ENCODE data around the gene SLC5A9. TPM values are rescaled to one million over a fixed set of nuclear protein-coding genes. Genes with fewer than 3 reads are reported as not detected.

SLC5A9 gene
- total RNA-seq, 1 donor from 2014 or later = 7.2 TPM

DNA sequence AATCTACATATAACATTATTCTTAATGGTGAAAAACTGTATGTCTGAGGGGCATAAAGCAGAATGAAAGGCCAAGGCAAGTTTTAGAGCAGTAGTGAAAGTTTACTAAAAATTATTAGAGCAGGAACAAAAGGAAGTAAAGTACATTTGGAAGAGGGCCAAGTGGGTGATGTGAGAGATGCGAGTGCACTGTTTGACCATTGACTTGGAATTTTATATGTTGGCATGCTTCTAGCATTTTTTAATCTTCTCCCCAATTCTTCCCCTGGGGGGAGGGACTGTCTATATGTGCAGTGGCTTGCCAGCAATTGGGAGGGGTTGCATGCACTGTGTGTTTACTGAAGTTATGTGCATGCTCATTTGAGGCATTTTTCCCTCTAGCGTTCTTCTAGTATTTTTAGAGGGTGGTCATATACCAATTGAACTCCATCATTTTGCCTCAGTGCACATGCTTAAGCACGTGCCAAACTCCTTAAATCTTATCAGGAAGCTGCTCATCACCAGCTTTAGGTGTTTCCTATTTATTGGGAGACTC is 36.1 kb upstream of the SLC5A9 start:
- peaks cover 16% of the 10 kb centered on the region for H3K36me3 Mint-ChIP-seq (ENCODE audit: insufficient read depth)

DNA sequence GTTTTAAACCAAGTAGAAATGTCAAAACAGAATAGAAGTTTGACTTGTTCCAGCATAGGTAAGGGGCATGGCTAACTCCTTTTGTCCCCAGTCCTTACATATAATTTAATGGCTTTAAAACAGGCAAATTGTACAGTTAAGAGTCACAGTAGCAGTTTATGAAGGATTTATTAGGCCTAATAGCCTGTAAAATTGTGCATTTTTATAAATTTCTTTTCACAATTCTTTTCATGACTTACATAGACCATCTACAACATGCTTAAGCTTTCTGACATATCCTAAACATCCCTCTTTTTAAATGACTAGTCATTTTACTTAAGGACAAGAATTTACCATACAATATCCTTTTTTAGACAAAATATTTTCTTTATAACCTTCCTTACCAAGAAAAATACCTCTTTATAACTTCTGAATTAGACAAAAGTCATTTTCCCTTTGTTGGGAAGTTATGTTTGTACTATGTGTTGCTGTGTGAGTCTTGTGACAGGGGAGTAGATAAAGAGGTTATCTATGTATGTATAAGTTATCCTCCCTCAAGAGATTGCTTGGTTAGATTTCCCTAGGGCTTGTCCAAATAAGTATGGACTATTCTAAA is 34.5 kb upstream of the SLC5A9 start:
- no peak overlapping the region for H3K27ac Mint-ChIP-seq
- TF ChIP-seq, protein P1, sequence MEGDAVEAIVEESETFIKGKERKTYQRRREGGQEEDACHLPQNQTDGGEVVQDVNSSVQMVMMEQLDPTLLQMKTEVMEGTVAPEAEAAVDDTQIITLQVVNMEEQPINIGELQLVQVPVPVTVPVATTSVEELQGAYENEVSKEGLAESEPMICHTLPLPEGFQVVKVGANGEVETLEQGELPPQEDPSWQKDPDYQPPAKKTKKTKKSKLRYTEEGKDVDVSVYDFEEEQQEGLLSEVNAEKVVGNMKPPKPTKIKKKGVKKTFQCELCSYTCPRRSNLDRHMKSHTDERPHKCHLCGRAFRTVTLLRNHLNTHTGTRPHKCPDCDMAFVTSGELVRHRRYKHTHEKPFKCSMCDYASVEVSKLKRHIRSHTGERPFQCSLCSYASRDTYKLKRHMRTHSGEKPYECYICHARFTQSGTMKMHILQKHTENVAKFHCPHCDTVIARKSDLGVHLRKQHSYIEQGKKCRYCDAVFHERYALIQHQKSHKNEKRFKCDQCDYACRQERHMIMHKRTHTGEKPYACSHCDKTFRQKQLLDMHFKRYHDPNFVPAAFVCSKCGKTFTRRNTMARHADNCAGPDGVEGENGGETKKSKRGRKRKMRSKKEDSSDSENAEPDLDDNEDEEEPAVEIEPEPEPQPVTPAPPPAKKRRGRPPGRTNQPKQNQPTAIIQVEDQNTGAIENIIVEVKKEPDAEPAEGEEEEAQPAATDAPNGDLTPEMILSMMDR (IDR thresholded peaks at IDR 0.05; ENCODE audit: unreplicated experiment) = no peak
- H3K36me3 Mint-ChIP-seq (ENCODE audit: insufficient read depth) = peaks cover 16% of the 10 kb centered on the region
- H3K9me3 Mint-ChIP-seq (ENCODE audit: low read depth) = peaks cover 56% of the 10 kb centered on the region
- H3K4me1 Mint-ChIP-seq (ENCODE audit: low read depth) = no peaks in the 10 kb centered on the region
- H3K27me3 Mint-ChIP-seq = no peaks in the 10 kb centered on the region
- no peak for DNase-seq (ENCODE audit: low spot score, unreplicated experiment)
- no peak overlapping the region for H3K4me3 Mint-ChIP-seq (ENCODE audit: low read depth)

More for the DNA sequence above, 36.1 kb upstream of the SLC5A9 start:
- no peak overlapping the region for H3K4me3 Mint-ChIP-seq (ENCODE audit: low read depth)
- H3K27ac Mint-ChIP-seq = no peak overlapping the region
- peaks cover 56% of the 10 kb centered on the region for H3K9me3 Mint-ChIP-seq (ENCODE audit: low read depth)
- no peak for DNase-seq (ENCODE audit: low spot score, unreplicated experiment)
- H3K4me1 Mint-ChIP-seq (ENCODE audit: low read depth) = no peaks in the 10 kb centered on the region
- TF ChIP-seq, protein P1 (IDR thresholded peaks at IDR 0.05; ENCODE audit: unreplicated experiment) = no peak
- H3K27me3 Mint-ChIP-seq = no peaks in the 10 kb centered on the region

DNA sequence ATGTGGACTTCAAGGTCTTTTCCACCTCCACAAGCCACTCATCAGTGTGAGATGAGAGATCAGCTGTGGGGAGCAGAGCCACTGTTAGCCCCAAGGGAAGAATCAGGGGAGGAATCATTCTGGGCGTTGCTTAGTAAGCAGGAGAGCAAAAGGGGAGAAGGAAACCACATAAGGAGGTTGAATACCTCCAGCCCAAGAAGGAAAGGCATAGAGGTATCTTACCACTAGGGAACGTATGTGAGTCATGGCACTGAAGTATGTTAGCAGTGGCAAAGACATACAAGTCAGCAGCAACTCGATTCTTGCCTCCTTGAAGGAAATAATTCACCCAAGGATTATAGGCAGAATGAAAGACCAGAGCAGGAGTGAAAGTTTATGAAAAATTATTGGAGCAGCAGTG is 31.6 kb upstream of the SLC5A9 start:
- Mint-ChIP-seq H3K4me1 (ENCODE audit: low read depth) (no peaks in the 10 kb centered on the region), H3K36me3 (ENCODE audit: insufficient read depth) (peaks cover 13% of the 10 kb centered on the region), H3K4me3 (ENCODE audit: low read depth) (no peak overlapping the region), H3K27me3 (no peaks in the 10 kb centered on the region), H3K9me3 (ENCODE audit: low read depth) (peaks cover 42% of the 10 kb centered on the region), H3K27ac (no peak overlapping the region)
- no peak for DNase-seq (ENCODE audit: low spot score, unreplicated experiment)
- TF ChIP-seq, protein P1 (IDR thresholded peaks at IDR 0.05; ENCODE audit: unreplicated experiment) = no peak

DNA sequence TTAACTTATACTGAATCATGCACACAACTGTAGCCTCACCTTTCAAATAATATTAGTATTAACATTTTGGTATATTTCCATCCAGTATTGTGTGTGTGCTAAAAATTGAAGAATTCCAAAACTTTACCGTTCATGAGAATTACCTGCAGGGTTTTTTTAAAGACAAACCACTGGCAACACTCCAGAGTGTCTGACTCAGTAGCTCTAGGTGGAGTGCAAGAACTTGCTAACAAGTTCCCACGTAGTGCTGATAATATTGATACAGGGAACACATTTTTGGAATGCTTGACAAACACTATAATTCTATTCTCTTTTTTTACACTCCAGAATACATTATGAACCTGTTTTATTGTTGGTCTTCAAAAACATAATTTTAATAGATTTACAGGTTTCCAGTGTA is 27.7 kb upstream of the SLC5A9 start:
- H3K27me3 Mint-ChIP-seq = no peaks in the 10 kb centered on the region
- H3K4me3 Mint-ChIP-seq (ENCODE audit: low read depth) = no peak overlapping the region
- H3K36me3 Mint-ChIP-seq (ENCODE audit: insufficient read depth) = peaks cover 5% of the 10 kb centered on the region
- no peak for DNase-seq (ENCODE audit: low spot score, unreplicated experiment)
- H3K9me3 Mint-ChIP-seq (ENCODE audit: low read depth) = peaks cover 12% of the 10 kb centered on the region
- TF ChIP-seq, protein P1 (IDR thresholded peaks at IDR 0.05; ENCODE audit: unreplicated experiment) = no peak
- H3K27ac Mint-ChIP-seq = no peak overlapping the region
- peaks cover 15% of the 10 kb centered on the region for H3K4me1 Mint-ChIP-seq (ENCODE audit: low read depth)

DNA sequence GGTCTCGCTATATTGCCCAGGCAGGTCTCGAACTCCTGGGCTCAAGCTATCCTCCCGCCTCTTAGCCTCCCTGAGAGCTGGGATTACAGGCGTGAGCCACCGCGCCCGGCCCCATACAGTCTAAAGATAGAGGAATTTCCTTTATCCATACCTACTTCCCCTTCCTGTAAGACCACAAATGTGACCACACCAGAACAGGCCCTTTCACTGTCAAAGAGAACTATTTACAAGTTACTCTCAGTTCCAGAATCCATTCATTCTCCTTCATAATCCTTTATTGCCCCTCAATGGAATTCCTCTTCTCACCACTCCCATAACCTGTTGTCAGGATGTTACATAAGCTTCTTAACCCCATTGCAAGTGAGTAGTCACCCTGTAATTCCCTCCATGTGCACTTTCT is 26.3 kb upstream of the SLC5A9 start:
- Mint-ChIP-seq H3K27me3 (no peaks in the 10 kb centered on the region), H3K36me3 (ENCODE audit: insufficient read depth) (peaks cover 1% of the 10 kb centered on the region), H3K27ac (no peak overlapping the region), H3K4me3 (ENCODE audit: low read depth) (no peak overlapping the region), H3K4me1 (ENCODE audit: low read depth) (peaks cover 28% of the 10 kb centered on the region), H3K9me3 (ENCODE audit: low read depth) (no peaks in the 10 kb centered on the region)
- no peak for DNase-seq (ENCODE audit: low spot score, unreplicated experiment)
- TF ChIP-seq, protein P1 (IDR thresholded peaks at IDR 0.05; ENCODE audit: unreplicated experiment) = no peak

Data from progenitor cell of endocrine pancreas (in vitro differentiated cells).